ENCODE measurements around the gene SKI.

The SKI gene

DNA sequence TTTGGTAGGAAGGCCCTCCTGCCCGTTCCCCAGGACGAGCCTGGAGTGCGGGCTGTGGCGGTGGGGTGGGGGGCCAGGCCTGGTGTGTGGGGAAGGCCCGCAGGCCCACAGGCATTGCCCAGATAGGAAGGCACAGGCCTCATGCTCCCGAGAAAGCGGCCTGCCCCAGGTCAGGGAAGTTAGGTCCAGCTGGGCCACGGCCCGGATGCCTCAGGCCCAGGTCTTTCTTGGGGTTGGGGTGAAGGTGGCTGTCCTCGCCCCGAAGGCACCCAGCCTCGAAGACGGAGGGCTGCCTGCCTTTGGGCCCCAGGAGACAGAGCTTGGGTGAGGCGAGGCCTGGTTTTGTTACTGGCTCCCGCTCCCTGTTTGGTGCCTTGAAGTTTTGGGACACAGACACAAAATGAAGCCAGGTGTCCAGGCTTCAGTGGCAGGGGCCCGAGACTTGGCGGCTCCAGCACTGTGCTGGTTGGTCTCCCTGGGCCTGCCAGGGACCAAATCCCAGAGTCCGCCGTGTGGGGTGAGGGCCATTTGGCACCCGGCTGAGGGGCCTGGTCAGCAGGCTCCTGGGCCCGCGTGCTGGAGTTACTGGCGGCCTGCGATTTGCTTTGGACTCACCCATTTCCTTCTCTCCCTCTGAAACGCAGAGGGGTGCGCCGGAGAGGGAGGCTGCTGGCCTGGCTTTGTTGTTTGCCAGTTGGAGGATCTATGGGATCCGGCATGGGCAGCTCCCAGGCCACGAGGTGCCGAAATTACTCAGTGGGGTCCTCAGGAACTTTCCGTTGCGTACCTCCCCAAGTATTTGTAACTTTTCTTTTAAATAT, 2.0 kb downstream of the SKI start:
- no peak for DNase-seq (ENCODE audit: low read depth, low spot score)

DNA sequence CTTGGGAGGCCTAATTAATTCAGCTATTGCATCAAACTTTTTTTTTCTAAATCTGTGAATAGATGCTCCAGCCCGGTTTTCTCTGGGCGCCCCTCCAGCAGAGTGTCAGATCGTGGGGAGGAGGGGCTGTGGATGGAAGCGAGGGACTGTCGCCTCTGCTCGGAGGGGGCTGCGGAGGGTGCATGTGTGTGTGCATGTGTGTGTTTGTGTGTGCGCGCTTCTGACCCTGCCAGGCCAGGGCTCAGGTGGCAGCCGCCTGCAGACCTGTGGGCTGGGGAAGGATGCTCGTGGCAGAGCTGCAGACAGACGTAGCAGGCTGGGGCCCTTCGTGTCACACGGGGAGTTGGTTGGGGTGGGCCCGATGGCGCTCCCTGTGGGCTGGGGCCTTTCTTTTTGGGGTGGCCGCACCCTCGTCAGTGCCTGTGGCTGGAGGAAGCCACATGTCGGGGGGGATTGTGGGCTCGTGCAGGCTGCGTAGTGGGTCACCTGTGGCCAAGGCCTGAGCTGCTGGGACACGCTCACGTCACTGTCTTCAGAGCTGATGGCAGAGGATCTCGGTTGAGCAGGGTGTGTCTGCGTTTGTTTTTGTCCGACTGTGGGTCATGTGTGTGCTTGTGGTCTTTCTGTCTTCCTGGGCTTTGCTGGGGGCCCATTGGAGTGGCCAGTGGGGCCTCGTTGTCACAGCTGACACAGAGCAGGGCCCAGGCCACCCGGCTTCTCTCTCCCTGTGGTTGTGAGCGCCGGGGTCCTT, 2.8 kb downstream of the SKI start:
- no peak for DNase-seq (ENCODE audit: low read depth, low spot score)

DNA sequence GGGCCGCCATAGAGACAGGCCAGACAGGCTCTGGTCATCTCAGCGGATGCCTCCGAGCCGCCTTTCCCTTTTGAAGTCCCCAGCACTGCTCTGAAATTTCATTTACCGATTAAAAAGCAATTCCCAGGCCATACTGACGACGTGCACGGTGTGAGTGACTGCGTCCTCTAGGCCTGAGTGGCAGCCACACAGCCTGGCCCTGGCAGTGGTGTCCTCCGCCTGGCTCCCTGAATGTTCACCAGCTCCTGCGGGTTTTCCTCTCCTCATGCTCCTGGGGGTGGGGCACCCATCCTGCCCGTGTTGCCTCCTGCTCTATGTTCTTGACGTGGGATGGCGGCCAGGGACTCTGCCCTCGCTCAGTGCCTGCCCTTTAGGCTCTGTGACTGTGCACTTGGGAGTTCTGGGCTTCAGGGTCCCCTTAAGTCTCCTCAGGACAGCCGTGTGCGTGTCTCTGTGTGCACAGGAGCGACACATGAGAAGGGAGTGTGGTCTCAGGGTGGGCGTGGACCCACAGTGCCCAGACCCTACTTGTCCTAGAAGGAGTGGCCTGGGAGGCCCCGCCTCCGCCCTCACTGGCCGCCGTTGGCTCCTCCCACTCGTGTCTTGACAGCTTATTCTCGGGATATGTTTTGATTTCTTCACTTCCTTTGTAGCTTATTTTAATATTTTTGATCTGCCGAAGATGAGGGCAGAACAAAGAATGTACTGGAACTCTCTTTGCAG, 3.6 kb downstream of the SKI start:
- peak; percentile 76 for DNase-seq (ENCODE audit: low read depth, low spot score)

GRCh38 chr1:2232255-2232915, 4.3 kb downstream of the SKI start:
- DNase-seq (ENCODE audit: low read depth, low spot score) = no peak

DNA sequence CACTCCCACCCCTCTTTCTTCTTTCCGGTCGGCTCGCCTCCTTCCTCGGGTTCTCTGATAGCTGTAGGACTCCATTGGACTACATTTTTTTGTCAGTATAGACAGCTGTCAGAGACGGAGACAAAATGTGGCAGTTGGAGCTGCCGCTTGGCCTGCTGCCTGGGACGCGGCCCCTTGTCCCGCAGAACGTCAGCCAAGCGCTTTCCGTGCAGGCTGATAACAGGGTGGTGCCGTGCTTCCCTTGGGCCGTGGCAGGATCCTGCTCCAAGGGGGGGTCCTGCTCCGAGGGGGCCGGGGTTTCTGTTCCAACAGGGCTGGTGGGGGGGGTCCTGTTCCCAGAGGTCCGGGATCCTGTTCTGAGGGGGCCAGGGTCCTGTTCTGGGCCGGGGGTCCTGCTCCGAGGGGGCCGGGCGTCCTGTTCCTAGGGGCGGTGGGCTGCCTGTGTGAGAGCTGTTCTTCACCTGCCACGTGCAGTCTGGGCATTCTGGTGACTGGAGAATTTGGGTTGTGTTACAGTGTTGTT, 4.9 kb downstream of the SKI start:
- no peak for DNase-seq (ENCODE audit: low read depth, low spot score)

DNA sequence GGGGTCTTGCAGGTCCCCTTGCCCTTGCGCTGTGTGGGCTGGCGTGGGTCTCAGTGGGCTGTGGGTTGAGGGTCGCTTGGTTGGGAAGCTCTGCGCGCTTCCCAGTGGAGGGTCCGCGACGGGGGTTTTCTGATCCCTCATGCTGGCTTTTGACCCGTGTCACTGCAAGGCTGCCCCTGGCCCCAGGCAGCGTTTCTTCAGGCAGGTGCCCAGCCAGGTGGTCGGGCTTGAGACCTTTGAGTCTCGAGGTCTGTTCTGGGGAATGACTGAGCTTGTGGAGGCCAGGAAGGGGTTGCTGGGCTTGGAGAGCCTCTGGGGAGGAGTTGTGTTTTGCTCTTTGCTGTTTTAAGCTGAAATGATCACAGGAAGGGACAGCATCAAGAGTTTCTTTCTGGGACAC, 5.3 kb downstream of the SKI start:
- DNase-seq (ENCODE audit: low read depth, low spot score) = no peak

DNA sequence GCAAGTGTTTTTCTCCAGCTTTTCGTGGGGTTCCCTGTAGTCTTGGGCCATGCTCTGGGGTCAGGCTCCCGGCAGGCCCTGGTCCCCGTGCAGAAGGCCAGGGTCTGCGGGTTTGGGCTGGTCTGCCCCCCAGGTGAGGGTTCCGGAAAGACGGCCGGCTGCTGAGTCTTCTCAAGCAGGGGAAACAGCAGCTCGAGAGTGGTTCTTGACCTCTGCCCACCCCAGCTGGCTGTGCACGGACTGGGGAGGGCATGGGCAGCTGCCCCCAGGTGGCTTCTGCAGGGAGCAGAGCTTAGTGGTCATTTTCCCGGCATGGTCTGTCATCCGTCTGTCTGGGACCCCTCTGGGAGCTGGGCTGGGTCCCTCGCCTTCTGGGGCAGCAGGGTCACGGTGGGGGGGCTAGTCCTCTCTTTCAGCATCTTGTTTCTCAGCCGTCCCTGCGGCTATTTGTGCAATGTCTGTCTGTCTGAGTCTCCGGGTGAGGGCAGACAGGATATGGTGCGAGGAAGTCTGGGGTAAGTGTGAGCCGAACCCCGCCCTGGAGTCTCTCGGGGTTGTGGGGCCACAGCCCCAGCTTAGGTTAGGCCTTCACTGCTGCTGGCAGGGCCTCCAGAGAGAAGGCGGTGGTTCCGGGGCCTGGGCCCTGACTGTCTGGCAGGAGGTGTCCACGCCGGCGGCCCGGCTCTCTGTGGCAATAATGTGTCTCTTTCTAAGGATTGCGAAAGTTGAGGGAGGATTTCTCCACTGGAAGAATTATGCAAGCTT, 6.1 kb downstream of the SKI start:
- no peak for DNase-seq (ENCODE audit: low read depth, low spot score)

GRCh38 chr1:2234762-2235113, 6.6 kb downstream of the SKI start:
- DNase-seq (ENCODE audit: low read depth, low spot score) = no peak

DNA sequence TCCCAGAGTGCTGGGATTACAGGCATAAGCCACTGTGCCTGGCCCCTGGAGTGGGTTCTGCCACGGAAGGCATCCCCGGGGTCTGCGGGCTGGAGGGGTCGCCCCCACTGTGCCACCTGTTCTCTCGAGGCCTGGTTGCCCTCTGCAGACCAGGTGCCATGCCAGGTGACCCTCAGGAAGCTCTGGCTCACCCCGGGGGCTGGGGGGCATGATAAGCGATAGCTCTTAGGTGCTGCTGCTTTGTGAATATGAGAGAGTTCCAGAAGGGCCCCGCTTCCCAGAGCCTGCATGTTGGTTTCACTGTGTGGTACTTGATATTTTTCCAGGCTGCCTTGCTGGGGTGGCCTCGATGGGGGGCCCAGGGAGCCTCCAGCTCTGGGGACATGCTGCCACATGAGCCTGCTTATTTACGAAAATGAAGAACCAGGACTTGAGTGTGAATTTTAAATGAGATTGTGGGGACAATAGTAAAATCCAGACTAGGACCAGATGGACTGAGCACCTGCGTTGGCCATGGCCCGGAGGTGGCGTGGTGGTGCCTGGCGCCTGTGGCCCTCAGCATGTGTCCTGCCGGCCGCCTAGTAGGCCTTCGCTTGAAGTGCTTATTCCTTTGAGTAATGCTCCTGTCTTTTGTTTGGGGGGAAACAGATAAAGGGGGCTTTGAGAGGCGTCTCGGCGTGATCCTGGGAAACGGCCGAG, 7.3 kb downstream of the SKI start:
- DNase-seq (ENCODE audit: low read depth, low spot score) = no peak

DNA sequence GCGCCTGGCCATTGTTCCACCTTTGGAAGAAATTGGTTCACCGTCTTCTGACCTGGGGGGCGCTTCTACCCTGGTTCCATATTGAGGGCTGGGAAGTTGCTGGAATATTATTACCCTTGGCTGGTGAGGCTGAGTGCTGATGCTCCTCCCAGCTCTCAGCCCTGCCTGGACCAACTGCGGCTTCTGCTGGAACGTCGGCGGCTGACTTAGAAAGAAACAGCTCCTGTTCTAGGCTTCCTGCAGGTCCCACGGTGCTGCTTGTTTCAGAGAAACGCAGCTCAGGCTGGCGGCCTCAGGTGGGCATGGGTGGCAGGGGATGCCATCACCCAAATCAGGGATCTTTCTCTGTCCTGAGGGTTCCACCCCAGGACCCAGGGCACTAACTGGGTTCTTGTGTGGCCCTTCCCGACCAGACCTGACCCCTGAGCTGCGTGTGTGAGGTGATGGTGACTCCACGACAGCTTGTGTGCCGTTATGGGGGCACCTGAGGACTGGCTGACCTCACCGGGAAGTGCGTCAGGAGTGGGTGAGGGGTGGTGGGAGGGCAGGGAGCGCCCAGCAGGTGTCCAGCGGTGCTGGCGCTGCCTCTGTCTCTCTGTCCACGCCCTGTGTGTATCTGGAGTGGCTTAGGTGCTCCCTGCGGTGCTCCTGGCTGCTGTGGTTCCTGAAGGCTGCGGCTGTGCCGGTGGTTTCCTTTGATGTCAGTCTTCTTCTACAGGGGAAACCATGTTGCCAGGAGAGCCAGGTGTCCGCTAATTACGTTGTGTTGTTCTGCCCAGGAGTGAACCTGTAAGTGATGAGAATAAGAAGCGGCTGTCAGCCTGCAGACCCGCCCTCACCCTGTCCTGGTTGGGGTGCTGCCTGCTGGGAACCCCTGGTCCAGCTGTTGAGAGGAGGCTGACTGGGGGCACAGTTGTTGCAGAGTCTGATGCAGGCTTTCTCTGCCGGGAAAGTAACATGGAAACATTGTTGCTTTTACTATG, 8.9 kb downstream of the SKI start:
- DNase-seq (ENCODE audit: low read depth, low spot score) = no peak

- no peak for DNase-seq (ENCODE audit: low read depth, low spot score)
Measured at GRCh38 chr1:2237773-2238172, 9.7 kb downstream of the SKI start.

- DNase-seq (ENCODE audit: low read depth, low spot score) = no peak
Measured at GRCh38 chr1:2238361-2239012, 10.4 kb downstream of the SKI start.

DNA sequence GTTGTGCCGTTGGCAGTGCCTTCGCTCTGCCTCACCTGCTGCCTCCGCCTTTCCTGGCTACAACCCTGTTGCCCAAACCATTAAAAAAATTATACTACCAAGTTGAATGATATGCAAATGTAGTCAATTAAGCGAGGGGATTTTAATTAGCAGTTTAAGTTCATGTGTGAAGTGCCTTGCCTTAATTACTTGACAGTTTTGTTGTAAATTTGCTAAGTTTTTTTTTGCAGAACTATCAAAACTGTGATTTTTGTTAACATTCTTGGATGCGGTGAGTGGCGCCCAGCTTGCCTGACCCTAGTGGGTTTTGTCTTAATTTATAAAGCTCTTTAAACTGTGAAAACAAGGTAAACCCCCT, 10.9 kb downstream of the SKI start:
- no peak for DNase-seq (ENCODE audit: low read depth, low spot score)

DNA sequence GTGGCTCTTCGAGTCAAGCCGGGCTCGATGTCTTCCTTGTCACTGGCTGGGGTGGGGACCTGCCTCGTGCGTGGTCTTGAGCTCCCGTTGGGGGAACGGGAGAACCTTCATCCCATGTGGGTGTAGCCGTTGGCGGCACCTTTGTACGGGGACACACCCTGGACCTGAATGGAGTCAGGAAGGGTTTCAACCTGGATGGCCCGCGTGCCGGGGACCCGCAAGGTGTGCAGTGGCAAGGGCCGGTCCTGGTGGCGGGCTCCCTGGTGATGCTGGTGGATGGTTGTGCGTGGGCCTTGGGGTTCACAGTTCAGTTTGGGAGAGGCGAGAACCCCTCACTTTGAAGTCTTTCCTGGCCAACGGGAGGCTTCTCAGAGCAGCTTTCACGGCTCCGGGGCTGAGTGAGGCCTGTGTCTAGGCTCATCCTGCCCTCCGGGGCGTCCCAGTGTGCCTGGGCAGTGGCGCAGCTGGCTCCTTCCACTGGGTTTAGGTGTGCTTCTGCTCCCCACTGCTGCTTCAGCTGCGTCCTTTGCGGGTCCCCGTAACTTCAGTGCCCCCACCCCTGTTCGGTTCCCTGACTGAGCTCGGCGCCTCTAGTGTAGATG, 11.4 kb downstream of the SKI start:
- DNase-seq (ENCODE audit: low read depth, low spot score) = no peak

DNA sequence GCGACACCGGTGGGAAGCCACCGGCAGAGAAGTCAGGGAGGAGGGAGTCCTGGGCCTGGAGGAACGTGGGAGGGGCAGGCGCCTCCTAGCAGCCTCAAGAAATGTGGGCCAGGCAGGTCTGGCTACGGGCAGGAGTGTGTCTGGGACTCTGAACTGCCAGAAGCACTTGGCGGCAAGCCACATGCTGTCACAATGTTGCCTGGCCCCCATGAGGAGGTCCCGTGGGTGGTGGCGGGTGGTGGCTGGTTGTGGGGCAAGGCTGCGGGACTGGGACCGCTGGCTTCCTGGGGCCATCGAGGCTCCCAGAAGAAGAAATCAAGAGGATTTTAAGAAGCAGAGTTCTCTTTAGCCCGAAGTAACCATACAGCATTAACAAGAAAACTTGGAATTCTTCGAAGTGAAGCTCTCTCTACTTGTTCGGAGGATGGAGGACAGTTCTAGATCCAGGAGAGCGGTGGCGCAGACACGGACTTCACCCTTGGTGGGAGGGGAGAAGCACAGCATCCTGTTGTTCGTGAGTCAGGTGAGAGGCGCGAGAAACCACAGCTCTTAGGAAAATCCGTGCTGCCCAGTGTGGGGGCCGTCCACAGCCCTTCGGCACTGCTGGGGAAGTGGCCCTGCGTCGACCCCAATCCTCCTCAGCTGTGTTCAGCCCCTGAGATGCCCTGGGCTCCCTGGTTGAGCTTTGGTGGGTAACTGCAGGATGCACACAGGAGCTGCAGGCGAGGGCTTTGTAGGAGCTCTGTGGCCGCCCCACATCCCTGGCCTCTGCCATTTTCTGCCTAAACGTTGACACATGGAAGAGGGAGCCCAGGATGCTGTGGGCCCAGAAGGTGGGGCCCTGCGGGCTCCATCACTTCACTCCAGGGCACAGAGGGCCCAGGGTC, 12.4 kb downstream of the SKI start:
- no peak for DNase-seq (ENCODE audit: low read depth, low spot score)

DNA sequence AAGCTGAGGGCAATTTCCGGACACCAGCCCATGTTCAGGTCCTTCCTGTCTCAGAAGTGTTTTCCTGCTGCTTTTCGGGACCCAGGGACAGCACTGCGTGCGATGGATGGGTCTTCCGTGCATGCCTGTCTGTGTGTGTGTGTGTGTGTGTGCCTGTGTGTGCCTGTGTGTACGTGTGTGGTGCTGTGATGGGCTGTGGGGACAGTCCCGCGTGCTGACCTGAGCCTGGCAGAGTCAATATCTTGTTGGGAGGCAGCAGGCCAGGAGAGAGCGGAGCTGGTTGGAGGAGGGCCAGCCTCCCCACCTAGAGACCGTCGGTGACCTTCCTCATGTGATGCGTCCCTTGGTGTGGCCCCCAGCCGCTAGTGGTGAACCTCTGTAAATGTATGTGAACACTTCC, 13.7 kb downstream of the SKI start:
- DNase-seq (ENCODE audit: low read depth, low spot score) = no peak

Data from smooth muscle cell of the brain vasculature (primary cell).